DND-41 (cell line): ENCODE measurements around the gene MOK.

Source experiments
- CTCF ChIP-seq: IDR thresholded peaks from 2 replicates; pipeline ENCODE4 v1.5.1; 2012; ENCODE audit warnings: borderline replicate concordance, low read length, moderate library complexity, mild to moderate bottlenecking; ENCODE audit not compliant: poor library complexity, severe bottlenecking; ENCODE audit errors: extremely low read depth
- EZH2 ChIP-seq: IDR thresholded peaks from 3 replicates; pipeline ENCODE4 v1.6.1; 2012; ENCODE audit warnings: borderline replicate concordance, low read depth, mild to moderate bottlenecking, moderate library complexity, low read length, inconsistent platforms; ENCODE audit not compliant: severe bottlenecking

- TF ChIP-seq EZH2, result no peak
- TF ChIP-seq CTCF, result no peak
These were observed 66.8 kb downstream of the MOK start for GRCh38 chr14:102238131-102238530.
